ENCODE measurements around the gene ZNF148. TPM values are rescaled to one million over a fixed set of nuclear protein-coding genes. Genes with fewer than 3 reads are reported as not detected.

ZNF148 gene
- total RNA-seq, 1 experiment from 2014 or later = 27.8 TPM

DNA sequence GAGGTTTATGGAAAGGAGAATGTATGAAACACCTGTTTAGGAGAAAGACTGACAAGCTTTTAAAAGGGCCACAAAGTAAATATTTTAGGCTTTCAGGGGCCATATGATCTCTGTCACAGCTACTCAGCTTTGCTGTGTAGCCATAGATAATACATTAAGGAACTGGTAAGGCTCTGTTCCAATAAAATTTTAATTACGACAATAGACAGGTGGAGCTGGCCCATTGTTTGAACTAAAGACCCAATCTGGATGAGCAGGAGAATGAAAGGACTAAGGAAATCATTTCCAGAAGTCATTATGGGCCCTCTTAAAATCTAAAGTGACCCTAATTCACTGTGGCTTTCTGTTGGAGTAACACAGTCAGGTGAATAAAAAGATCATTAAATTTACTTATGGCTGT is 114.1 kb downstream of the ZNF148 start:
- H3K27me3 ChIP-seq = no peaks in the 10 kb centered on the region
- no peaks in the 10 kb centered on the region for H3K9me3 ChIP-seq (replicated peaks)
- peaks cover 14% of the 10 kb centered on the region; the same call in 1 of the 2 replicates for H3K36me3 ChIP-seq
- DNase-seq = no peak
- no peak overlapping the region for H3K4me3 ChIP-seq
- H3K4me1 ChIP-seq = no peaks in the 10 kb centered on the region
- no peak overlapping the region for H3K27ac ChIP-seq

DNA sequence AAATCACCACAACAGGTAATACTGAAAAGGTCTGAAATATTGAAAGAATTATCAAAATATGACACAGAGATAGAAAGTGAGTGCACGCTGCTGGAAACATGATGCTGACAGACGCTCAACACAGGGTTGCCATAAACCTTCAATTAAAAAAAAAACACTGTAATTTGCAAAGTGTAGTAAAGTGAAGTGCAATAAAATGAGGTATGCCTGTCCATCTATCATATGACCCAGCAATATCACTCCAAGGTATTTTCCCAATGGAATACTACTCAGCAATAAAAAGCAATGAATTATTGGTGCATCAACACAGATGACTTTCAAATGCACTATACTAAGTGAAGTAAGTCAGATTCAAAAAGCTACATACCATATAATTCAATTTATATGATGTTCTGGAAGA is 115.0 kb downstream of the ZNF148 start:
- peaks cover 16% of the 10 kb centered on the region; the same call in 1 of the 2 replicates for H3K36me3 ChIP-seq
- no peaks in the 10 kb centered on the region for H3K4me1 ChIP-seq
- no peaks in the 10 kb centered on the region for H3K27me3 ChIP-seq
- no peaks in the 10 kb centered on the region for H3K9me3 ChIP-seq (replicated peaks)
- no peak overlapping the region for H3K27ac ChIP-seq
- H3K4me3 ChIP-seq = no peak overlapping the region
- no peak for DNase-seq

DNA sequence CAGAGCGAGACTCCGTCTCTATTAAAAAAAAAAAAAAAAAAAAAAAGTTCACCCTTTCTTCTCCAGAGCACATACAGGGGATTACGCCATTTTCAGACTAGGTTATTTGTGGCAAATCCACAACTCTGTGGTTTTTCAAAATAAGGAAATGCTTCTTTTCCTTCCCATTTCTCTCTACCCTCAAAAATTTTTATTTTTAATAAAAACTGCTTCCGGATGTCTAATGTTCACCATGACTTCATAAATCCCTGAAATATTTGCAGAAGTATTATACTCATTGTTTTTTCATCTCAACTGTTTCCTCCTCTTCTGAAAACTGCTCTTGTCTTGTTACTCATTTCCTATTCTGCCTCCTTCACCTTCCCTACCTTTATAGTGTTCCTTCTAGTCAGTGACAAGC is 117.6 kb downstream of the ZNF148 start:
- no peak for DNase-seq
- Histone ChIP-seq H3K36me3 (peaks cover 16% of the 10 kb centered on the region; the same call in 1 of the 2 replicates), H3K9me3 (replicated peaks) (no peaks in the 10 kb centered on the region), H3K27me3 (no peaks in the 10 kb centered on the region), H3K4me3 (no peak overlapping the region), H3K27ac (no peak overlapping the region), H3K4me1 (no peaks in the 10 kb centered on the region)

GRCh38 chr3:125256675-125257074 is 118.5 kb downstream of the ZNF148 start:
- no peaks in the 10 kb centered on the region for H3K27me3 ChIP-seq
- H3K4me3 ChIP-seq = no peak overlapping the region
- no peak overlapping the region for H3K27ac ChIP-seq
- H3K36me3 ChIP-seq = peaks cover 16% of the 10 kb centered on the region; the same call in 1 of the 2 replicates
- no peaks in the 10 kb centered on the region for H3K9me3 ChIP-seq (replicated peaks)
- no peak for DNase-seq
- no peaks in the 10 kb centered on the region for H3K4me1 ChIP-seq

GRCh38 chr3:125250973-125251372 is 124.2 kb downstream of the ZNF148 start:
- Histone ChIP-seq H3K9me3 (replicated peaks) (no peaks in the 10 kb centered on the region), H3K36me3 (peaks cover 2% of the 10 kb centered on the region; the same call in 1 of the 2 replicates), H3K27me3 (no peaks in the 10 kb centered on the region), H3K4me1 (no peaks in the 10 kb centered on the region), H3K4me3 (no peak overlapping the region), H3K27ac (no peak overlapping the region)
- no peak for DNase-seq

GRCh38 chr3:125246237-125246636 is 128.9 kb downstream of the ZNF148 start:
- DNase-seq = no peak
- Histone ChIP-seq H3K27ac (no peak overlapping the region), H3K36me3 (peaks cover 4% of the 10 kb centered on the region), H3K4me1 (no peaks in the 10 kb centered on the region), H3K4me3 (no peak overlapping the region), H3K9me3 (replicated peaks) (no peaks in the 10 kb centered on the region), H3K27me3 (no peaks in the 10 kb centered on the region)

- Histone ChIP-seq H3K27ac (no peak overlapping the region), H3K4me1 (no peaks in the 10 kb centered on the region), H3K36me3 (peaks cover 4% of the 10 kb centered on the region), H3K4me3 (no peak overlapping the region), H3K9me3 (replicated peaks) (no peaks in the 10 kb centered on the region), H3K27me3 (no peaks in the 10 kb centered on the region)
- DNase-seq = no peak
Observed at GRCh38 chr3:125245521-125245920, 129.6 kb downstream of the ZNF148 start.

GRCh38 chr3:125240496-125240895 is 134.6 kb downstream of the ZNF148 start:
- Histone ChIP-seq H3K36me3 (peaks cover 4% of the 10 kb centered on the region), H3K9me3 (replicated peaks) (no peaks in the 10 kb centered on the region), H3K4me1 (no peaks in the 10 kb centered on the region), H3K4me3 (no peak overlapping the region), H3K27me3 (no peaks in the 10 kb centered on the region), H3K27ac (no peak overlapping the region)
- no peak for DNase-seq

- Histone ChIP-seq H3K4me1 (no peaks in the 10 kb centered on the region), H3K27ac (no peak overlapping the region), H3K4me3 (no peak overlapping the region), H3K9me3 (replicated peaks) (no peaks in the 10 kb centered on the region), H3K36me3 (peaks cover 6% of the 10 kb centered on the region), H3K27me3 (no peaks in the 10 kb centered on the region)
- no peak for DNase-seq
Observed at GRCh38 chr3:125239266-125239665, 135.9 kb downstream of the ZNF148 start.

DNA sequence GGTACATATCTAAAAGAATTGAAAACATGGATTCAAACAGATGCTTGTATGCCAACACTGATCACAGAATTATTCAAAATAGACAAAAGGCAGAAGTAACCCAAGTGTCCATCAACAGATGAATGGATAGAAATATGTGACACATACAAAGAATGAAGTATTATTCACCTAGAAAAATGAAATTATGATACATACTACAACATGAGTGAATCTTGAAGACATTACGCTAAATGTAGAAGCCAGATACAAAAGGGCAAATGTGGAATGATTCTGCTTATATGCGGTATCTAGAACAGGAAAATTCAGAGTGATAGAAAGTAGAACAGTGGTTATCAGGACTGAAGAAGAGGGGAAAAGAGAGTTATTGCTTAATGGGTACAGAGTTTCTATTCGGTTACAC is 136.4 kb downstream of the ZNF148 start:
- H3K4me1 ChIP-seq = no peaks in the 10 kb centered on the region
- peaks cover 9% of the 10 kb centered on the region for H3K36me3 ChIP-seq
- DNase-seq = no peak
- H3K9me3 ChIP-seq (replicated peaks) = no peaks in the 10 kb centered on the region
- no peak overlapping the region for H3K4me3 ChIP-seq
- no peaks in the 10 kb centered on the region for H3K27me3 ChIP-seq
- H3K27ac ChIP-seq = no peak overlapping the region

GRCh38 chr3:125236331-125236903 is 138.7 kb downstream of the ZNF148 start:
- Histone ChIP-seq H3K27me3 (no peaks in the 10 kb centered on the region), H3K36me3 (peaks cover 10% of the 10 kb centered on the region), H3K9me3 (replicated peaks) (no peaks in the 10 kb centered on the region), H3K4me1 (no peaks in the 10 kb centered on the region), H3K4me3 (no peak overlapping the region), H3K27ac (no peak overlapping the region)
- no peak for DNase-seq

GRCh38 chr3:125234831-125235230 is 140.3 kb downstream of the ZNF148 start:
- Histone ChIP-seq H3K9me3 (replicated peaks) (no peaks in the 10 kb centered on the region), H3K4me1 (no peaks in the 10 kb centered on the region), H3K4me3 (no peak overlapping the region), H3K27ac (no peak overlapping the region), H3K36me3 (peaks cover 16% of the 10 kb centered on the region), H3K27me3 (no peaks in the 10 kb centered on the region)
- DNase-seq = no peak

- DNase-seq = no peak
Observed at GRCh38 chr3:125232401-125232800, 142.7 kb downstream of the ZNF148 start.

GRCh38 chr3:125231895-125232294 is 143.2 kb downstream of the ZNF148 start:
- Histone ChIP-seq H3K9me3 (replicated peaks) (no peaks in the 10 kb centered on the region), H3K4me3 (no peak overlapping the region), H3K36me3 (peaks cover 22% of the 10 kb centered on the region), H3K27me3 (no peaks in the 10 kb centered on the region), H3K27ac (no peak overlapping the region), H3K4me1 (no peaks in the 10 kb centered on the region)
- DNase-seq = no peak

More at GRCh38 chr3:125232401-125232800, 142.7 kb downstream of the ZNF148 start:
- H3K27ac ChIP-seq = no peak overlapping the region
- peaks cover 22% of the 10 kb centered on the region for H3K36me3 ChIP-seq
- H3K4me1 ChIP-seq = no peaks in the 10 kb centered on the region
- no peaks in the 10 kb centered on the region for H3K9me3 ChIP-seq (replicated peaks)
- H3K27me3 ChIP-seq = no peaks in the 10 kb centered on the region
- no peak overlapping the region for H3K4me3 ChIP-seq

DNA sequence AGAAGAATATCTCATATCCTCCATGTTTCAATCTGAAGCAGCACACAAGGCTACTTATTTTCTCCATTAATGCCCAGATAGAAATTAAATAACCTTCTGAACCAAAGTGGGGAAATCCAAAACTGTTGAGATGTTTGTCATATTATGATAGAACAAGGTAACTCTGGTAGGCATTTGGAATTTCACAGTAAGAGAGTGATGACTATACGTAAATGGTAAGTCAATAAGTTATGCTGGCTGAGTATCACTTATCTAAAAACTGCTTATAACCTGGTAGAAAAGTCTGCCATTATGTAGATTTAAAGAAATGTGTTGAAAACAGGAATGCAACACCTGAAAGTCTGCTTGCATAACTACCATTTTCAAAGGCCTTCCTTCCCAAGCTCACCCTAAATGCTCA is 145.4 kb downstream of the ZNF148 start:
- Histone ChIP-seq H3K36me3 (peaks cover 22% of the 10 kb centered on the region), H3K4me1 (no peaks in the 10 kb centered on the region), H3K9me3 (replicated peaks) (no peaks in the 10 kb centered on the region), H3K27ac (no peak overlapping the region), H3K4me3 (no peak overlapping the region), H3K27me3 (no peaks in the 10 kb centered on the region)
- DNase-seq = no peak

DNA sequence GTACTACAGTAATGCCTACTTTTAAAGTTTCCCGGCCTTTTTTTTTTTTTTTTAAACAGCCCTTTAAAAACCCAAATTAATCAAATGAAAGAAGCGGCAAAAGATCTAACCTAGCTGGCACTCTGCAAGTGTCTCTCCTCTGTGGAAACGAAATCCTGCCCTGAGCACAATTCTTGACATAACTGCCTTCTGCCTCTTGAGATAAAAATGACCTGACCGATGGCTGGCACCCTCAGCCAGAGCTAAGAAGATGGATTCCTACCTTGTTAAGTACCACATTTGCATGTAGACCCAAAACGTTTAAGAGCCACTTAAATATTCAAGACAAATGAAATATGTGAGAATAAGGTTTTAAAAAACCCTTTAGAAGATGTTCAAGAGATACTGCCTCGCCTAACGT is 146.0 kb downstream of the ZNF148 start:
- Histone ChIP-seq H3K27me3 (no peaks in the 10 kb centered on the region), H3K4me1 (no peaks in the 10 kb centered on the region), H3K27ac (no peak overlapping the region), H3K36me3 (peaks cover 19% of the 10 kb centered on the region), H3K9me3 (replicated peaks) (no peaks in the 10 kb centered on the region), H3K4me3 (no peak overlapping the region)
- no peak for DNase-seq
